Dedifferentiated amniotic fluid mesenchymal stem cell (primary cell): ENCODE data around the gene KIFC1.

ENCODE experiments used
- DNase-seq: peaks from one replicate; pipeline ENCODE4 v3.0.0-alpha.2; 2016; ENCODE audit errors: extremely low spot score

Gene KIFC1

GRCh38 chr6:33426590-33427511 is 35.2 kb downstream of the KIFC1 start:
- no peak for DNase-seq

GRCh38 chr6:33427585-33428223 is 36.1 kb downstream of the KIFC1 start:
- DNase-seq: no peak

DNA sequence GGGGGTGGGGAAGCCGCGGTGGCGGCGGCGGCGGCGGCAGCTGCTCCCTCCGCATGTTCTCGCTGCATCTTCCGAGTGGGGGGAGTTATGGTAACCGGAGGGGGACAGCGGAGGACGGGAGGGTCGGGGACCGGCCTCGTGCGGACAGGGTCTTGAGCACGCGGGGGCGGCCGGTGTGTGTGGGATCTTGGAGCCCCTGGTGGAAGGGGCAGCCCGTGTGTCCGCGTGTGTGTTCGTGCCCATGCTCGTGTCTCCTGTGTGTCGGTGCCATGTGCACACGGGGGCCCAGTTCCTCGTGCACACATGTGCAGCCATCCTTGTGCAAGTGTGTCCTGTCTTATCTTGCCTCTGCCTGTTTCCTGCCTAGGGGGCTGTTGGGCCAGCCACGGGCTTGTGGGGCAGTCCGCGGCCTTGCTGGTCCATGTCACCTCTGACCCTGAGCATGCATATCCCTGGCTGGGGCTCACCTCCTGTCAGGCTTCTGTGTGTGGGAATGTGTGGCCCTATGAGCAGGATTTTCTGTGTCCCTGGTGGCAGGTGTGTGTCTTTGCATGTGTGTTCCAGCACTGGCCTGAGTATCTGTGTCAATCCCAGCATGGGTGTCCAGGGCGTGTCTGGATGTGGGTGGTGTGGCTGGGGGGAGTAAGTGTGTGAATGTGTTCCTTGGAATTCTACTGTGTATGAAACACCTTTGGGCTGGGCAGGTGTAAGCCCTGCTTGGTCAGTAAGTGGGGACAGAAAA is 36.8 kb downstream of the KIFC1 start:
- no peak for DNase-seq

- DNase-seq: no peak
Observed at GRCh38 chr6:33428966-33429749, 37.5 kb downstream of the KIFC1 start.

DNA sequence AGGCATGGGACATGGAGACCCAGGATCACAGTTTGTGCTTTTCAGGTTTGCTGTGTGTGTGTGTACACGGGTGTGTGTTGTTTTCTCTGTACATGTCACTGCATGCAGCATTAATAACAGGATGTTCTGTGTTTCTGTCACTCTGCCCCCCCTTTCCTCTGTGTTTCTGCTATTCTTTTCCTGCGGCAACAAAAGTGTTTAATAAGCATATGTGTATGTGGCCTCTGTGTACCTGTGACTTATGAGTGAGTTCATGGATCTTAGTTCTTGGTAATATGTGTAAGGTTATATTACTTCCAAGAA is 38.1 kb downstream of the KIFC1 start:
- no peak for DNase-seq

GRCh38 chr6:33430334-33430733 is 38.7 kb downstream of the KIFC1 start:
- no peak for DNase-seq

GRCh38 chr6:33430991-33431879 is 39.6 kb downstream of the KIFC1 start:
- DNase-seq: no peak

GRCh38 chr6:33431880-33432541 is 40.4 kb downstream of the KIFC1 start:
- no peak for DNase-seq

GRCh38 chr6:33432546-33432945 is 40.9 kb downstream of the KIFC1 start:
- DNase-seq: no peak

DNA sequence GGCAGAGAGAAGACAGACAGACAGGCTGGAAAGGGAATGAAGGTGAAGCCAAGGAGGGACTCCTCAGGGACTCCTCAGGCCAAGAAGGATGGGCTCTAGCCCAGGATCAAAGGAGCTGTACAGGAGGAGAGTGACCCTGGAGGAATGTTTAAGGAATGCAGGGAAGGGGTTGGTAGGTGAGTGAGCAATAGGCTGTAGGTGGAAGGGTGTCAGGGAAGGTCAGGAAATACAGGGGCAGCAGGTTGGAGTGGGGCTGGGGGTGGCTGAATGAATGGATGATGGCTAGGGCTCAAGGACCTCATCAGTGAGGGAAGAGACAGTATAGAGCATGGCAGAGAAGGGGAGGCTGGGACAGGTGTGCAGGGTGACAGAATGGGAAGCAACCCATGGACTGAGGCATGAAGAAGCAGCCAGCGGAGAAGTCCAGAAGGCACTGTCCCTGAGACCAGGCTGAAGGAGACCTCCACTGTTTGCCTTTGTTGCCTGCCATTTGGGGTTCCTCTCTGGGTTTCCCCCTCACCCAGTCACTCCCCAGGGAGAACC is 41.4 kb downstream of the KIFC1 start:
- DNase-seq: no peak

DNA sequence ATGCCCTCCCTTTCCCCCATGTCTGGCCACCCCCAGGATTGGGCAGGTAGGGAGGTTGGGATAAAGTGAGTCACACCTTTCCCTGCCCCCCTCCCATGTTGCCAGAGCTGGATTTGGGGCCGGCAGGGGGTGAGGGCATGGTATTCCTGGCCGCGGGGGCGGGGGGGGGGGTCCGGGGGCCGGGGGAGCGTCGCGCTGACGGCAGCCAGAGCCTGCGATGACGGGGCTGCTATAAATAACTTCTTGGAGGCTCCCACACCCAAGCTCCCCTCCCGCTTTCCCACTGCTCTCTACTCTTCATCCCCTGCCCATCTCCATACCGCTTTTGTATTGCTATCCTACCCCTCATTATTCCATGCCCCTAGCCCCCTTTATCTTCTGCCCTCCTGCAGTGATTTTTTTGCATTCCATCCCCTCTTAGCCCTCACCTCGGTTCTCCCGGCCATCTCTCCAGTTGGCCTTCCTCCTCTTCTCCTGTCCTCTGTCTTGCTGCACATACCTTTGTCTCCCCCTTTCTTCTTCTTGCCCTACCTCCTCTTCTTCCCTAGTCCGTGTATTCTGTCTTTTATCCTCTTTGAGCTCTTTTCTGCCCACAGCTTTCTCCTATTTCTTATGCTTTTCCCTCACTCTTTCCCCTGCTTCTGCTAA is 42.0 kb downstream of the KIFC1 start:
- no peak for DNase-seq

GRCh38 chr6:33434961-33435360 is 43.3 kb downstream of the KIFC1 start:
- no peak for DNase-seq

- no peak for DNase-seq
Observed at GRCh38 chr6:33437666-33438065, 46.0 kb downstream of the KIFC1 start.

- DNase-seq: no peak
Observed at GRCh38 chr6:33438978-33439594, 47.5 kb downstream of the KIFC1 start.

GRCh38 chr6:33439956-33440648 is 48.5 kb downstream of the KIFC1 start:
- DNase-seq: no peak

- DNase-seq: no peak
Observed at GRCh38 chr6:33440649-33441309, 49.2 kb downstream of the KIFC1 start.

- no peak for DNase-seq
Observed at GRCh38 chr6:33441457-33441856, 49.8 kb downstream of the KIFC1 start.

DNA sequence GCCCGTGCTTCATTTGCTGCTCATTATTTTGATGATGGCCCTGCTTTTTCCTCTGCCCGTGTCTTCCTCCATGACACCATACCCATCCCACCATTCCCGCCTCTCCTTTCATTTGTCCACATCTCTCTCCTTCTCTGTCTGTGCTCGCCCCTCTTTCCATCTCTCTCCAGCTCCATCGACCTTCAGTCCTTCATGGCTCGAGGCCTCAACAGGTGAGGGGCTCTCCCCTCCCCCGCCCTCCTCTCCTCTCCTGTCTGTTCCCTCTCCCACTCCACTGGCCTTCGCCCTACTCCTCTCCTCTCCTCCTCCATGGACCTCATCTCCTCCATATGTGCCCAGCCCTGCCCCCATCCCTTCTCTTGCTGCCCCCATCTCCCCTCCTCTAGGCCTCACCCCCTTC is 50.7 kb downstream of the KIFC1 start:
- no peak for DNase-seq
